Loucy (cell line): ENCODE data around the gene SERBP1.

Source experiments
- EZH2phosphoT487 ChIP-seq: fragments of 200-600 bp; IDR thresholded peaks from 2 replicates; pipeline ENCODE4 v1.6.1; 2018; ENCODE audit warnings: antibody characterized with exemption, mild to moderate bottlenecking, moderate library complexity, borderline replicate concordance
- TF ChIP-seq, protein P1 (sequence below): fragments of 200-600 bp; sonication (generic); conservative IDR thresholded peaks from 2 replicates; pipeline ENCODE4 v1.5.1; 2014; ENCODE audit warnings: mild to moderate bottlenecking, antibody characterized with exemption, low read length

DNA sequence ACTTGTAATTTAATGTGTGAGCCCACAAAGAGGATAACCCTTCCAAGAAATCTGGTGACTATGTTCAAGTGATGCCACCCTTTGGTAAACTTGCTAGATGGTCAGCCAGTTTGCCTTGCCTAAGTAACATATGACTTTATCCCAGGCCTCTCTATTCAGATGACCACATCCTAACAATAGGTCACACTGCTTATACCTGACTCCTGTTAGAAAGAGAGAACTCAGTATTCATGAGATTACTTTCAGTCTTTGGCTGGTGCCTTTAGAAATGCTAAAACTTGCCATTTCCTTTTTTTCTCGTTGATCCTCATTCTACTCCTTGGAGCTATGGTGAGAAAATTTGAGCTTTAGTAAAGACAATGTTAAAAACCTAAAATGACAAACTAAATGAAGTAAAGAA is 28.5 kb upstream of the SERBP1 start:
- no peak for TF ChIP-seq EZH2phosphoT487
- TF ChIP-seq, protein P1, sequence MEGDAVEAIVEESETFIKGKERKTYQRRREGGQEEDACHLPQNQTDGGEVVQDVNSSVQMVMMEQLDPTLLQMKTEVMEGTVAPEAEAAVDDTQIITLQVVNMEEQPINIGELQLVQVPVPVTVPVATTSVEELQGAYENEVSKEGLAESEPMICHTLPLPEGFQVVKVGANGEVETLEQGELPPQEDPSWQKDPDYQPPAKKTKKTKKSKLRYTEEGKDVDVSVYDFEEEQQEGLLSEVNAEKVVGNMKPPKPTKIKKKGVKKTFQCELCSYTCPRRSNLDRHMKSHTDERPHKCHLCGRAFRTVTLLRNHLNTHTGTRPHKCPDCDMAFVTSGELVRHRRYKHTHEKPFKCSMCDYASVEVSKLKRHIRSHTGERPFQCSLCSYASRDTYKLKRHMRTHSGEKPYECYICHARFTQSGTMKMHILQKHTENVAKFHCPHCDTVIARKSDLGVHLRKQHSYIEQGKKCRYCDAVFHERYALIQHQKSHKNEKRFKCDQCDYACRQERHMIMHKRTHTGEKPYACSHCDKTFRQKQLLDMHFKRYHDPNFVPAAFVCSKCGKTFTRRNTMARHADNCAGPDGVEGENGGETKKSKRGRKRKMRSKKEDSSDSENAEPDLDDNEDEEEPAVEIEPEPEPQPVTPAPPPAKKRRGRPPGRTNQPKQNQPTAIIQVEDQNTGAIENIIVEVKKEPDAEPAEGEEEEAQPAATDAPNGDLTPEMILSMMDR, result no peak
